Sigmoid colon (tissue), 7 donors: Measurements from ENCODE around the gene TLCD1. TPM values are rescaled to one million over a fixed set of nuclear protein-coding genes. Genes with fewer than 3 reads are reported as not detected.
A peak's percentile ranks its signal among the peaks of the same experiment; 100 is the strongest.

Experiments used
- DNase-seq: peaks from one replicate; pipeline ENCODE4 v3.0.0-alpha.2; 2019
- H3K27ac ChIP-seq, 4 donors: fragments of 200-600 bp; sonication (generic); one replicate each; pipeline ENCODE4 v1.5.1; 2016 to 2019; ENCODE audit warnings: mild to moderate bottlenecking in 1 of 4
- H3K27me3 ChIP-seq, 3 donors: fragments of 200-600 bp; sonication (generic); one replicate each; pipeline ENCODE4 v1.5.1; 2019; ENCODE audit warnings: mild to moderate bottlenecking in 1 of 3
- H3K36me3 ChIP-seq, 4 donors: fragments of 200-600 bp; sonication (generic); one replicate each; pipeline ENCODE4 v1.5.1; 2016 to 2019
- H3K4me1 ChIP-seq, 4 donors: fragments of 200-600 bp; sonication (generic); one replicate each; pipeline ENCODE4 v1.5.1; 2017 to 2019
- H3K4me3 ChIP-seq, 4 donors: fragments of 200-600 bp; sonication (generic); one replicate each; pipeline ENCODE4 v1.5.1; 2017 to 2019; ENCODE audit warnings: mild to moderate bottlenecking in 2 of 4, moderate library complexity in 1 of 4
- H3K9me3 ChIP-seq, 4 donors: fragments of 200-600 bp in 3 of 4; sonication (generic) in 3 of 4; one replicate each; pipeline versions ENCODE4 v1.5.1 to v1.6.1; 2013 to 2019
- CTCF ChIP-seq, 4 experiments: fragments of 450-650 bp in 3 of 4; fragments of 200-600 bp in 1 of 4; IDR thresholded peaks; one replicate each; pipeline ENCODE4 v1.5.1; 2016 to 2019; ENCODE audit warnings: antibody characterized with exemption in 4 of 4, mild to moderate bottlenecking in 3 of 4, moderate library complexity in 2 of 4
- EP300 ChIP-seq, 4 donors: sonication (generic); formaldehyde crosslinking; IDR thresholded peaks; one replicate each; pipeline ENCODE4 v1.6.1; 2017; ENCODE audit warnings: antibody characterized with exemption in 4 of 4
- POLR2A ChIP-seq, 2 donors: fragments of 450-650 bp; IDR thresholded peaks; one replicate each; pipeline ENCODE4 v1.6.1; 2016; ENCODE audit warnings: antibody characterized with exemption in 2 of 2, mild to moderate bottlenecking in 2 of 2, moderate library complexity in 2 of 2
- POLR2AphosphoS5 ChIP-seq, 4 donors: sonication (generic); formaldehyde crosslinking; IDR thresholded peaks; one replicate each; pipeline ENCODE4 v1.6.1; 2017; ENCODE audit warnings: antibody characterized with exemption in 4 of 4
- WGBS, 2 donors: extraction: QIAGEN DNeasy Blood & Tissue Kit; methylation state at CpG; one replicate each; pipeline ENCODE4 v1.1.7; 2013; 5-methylcytosine and 5-hydroxymethylcytosine counted together
- intact Hi-C: fragments of 100-400 bp; cut with DNase I; formaldehyde crosslinking; loops from one replicate; pipeline ENCODE4 v1.15.1; 2023
- polyA plus RNA-seq, 3 donors: library from polyadenylated mRNA; stranded (reverse); fragments of 200-250 nt; gene quantifications; one replicate each; pipeline ENCODE4 v1.2.3, GENCODE V29; 2013
- total RNA-seq, 4 donors: library from RNA; depleted of rRNA; stranded (reverse); fragments of >200 nt; gene quantifications; one replicate each; pipeline ENCODE4 v1.1.0, GENCODE V29; 2016
- donor health status: healthy with polysubstance abuse.
- donor health status: Bipolar disorder and iron deficiency.
- donor health status: healthy.

The TLCD1 gene
- total and polyA plus RNA-seq, 7 donors, result 0.66 to 14.2 (median 2.1) TPM; not detected in 2

GRCh38 chr17:28750178-28751047, 24.4 kb upstream of the TLCD1 start:
- Histone ChIP-seq H3K4me1 (peaks cover 0 to 25% (median 19%) of the 10 kb centered on the region in 4 donors), H3K36me3 (peaks cover 0 to 9% (median 4%) of the 10 kb centered on the region in 4 donors), H3K4me3 (no peak overlapping the region), H3K9me3 (no peaks in the 10 kb centered on the region), H3K27ac (no peak overlapping the region), H3K27me3 (no peaks in the 10 kb centered on the region)
- intact Hi-C loops, result loop anchor here (1.0 kb wide), 1 partner anchor 23 kb away; no protein-coding TSS in a partner anchor
- TF ChIP-seq CTCF (IDR thresholded peaks at IDR 0.05), result peak; percentile 99 to 100 (median 100)
- TF ChIP-seq POLR2AphosphoS5 (IDR thresholded peaks at IDR 0.05), result peak; percentile 30 to 52 (median 38)
- no peak for TF ChIP-seq EP300 (IDR thresholded peaks at IDR 0.05)
- TF ChIP-seq POLR2A (IDR thresholded peaks at IDR 0.05), result no peak
- DNase-seq, result peak; percentile 96
- 18 to 42% methylated on average over 20 of the region's 20 CpGs for WGBS, 2 donors

- no peaks in the 10 kb centered on the region for H3K9me3 ChIP-seq
- no peak for TF ChIP-seq CTCF (IDR thresholded peaks at IDR 0.05)
- TF ChIP-seq POLR2A (IDR thresholded peaks at IDR 0.05), result no peak
- H3K36me3 ChIP-seq, result peaks cover 0 to 9% (median 4%) of the 10 kb centered on the region in 4 donors
- peak overlapping the region in 2 of 4 donors; percentile 16 to 50 for H3K27ac ChIP-seq
- no peak overlapping the region for H3K4me3 ChIP-seq
- intact Hi-C loops, result loop anchor here (1.0 kb wide), 1 partner anchor 22 kb away; no protein-coding TSS in a partner anchor
- 34 to 63% methylated on average over 11 of the region's 11 CpGs for WGBS, 2 donors
- no peak for DNase-seq
- peaks cover 0 to 33% (median 27%) of the 10 kb centered on the region in 4 donors for H3K4me1 ChIP-seq
- H3K27me3 ChIP-seq, result no peaks in the 10 kb centered on the region
Measured at GRCh38 chr17:28749516-28750177, 23.6 kb upstream of the TLCD1 start.

GRCh38 chr17:28748852-28749515, 23.0 kb upstream of the TLCD1 start:
- H3K4me1 ChIP-seq, result peaks cover 0 to 39% (median 33%) of the 10 kb centered on the region in 4 donors
- H3K9me3 ChIP-seq, result no peaks in the 10 kb centered on the region
- TF ChIP-seq CTCF (IDR thresholded peaks at IDR 0.05) (no peak), POLR2AphosphoS5 (IDR thresholded peaks at IDR 0.05) (no peak), EP300 (IDR thresholded peaks at IDR 0.05) (no peak), POLR2A (IDR thresholded peaks at IDR 0.05) (no peak)
- 42 to 78% methylated on average over 18 of the region's 18 CpGs for WGBS, 2 donors
- H3K4me3 ChIP-seq, result no peak overlapping the region
- no peaks in the 10 kb centered on the region for H3K27me3 ChIP-seq
- H3K36me3 ChIP-seq, result peaks cover 0 to 9% (median 4%) of the 10 kb centered on the region in 4 donors
- no peak overlapping the region for H3K27ac ChIP-seq
- intact Hi-C loops, result no loop called here
- DNase-seq, result no peak

- no peaks in the 10 kb centered on the region for H3K27me3 ChIP-seq
- DNase-seq, result no peak
- TF ChIP-seq EP300 (IDR thresholded peaks at IDR 0.05) (no peak), POLR2A (IDR thresholded peaks at IDR 0.05) (no peak), POLR2AphosphoS5 (IDR thresholded peaks at IDR 0.05) (no peak), CTCF (IDR thresholded peaks at IDR 0.05) (no peak)
- peaks cover 0 to 9% (median 4%) of the 10 kb centered on the region in 4 donors for H3K36me3 ChIP-seq
- no peaks in the 10 kb centered on the region for H3K9me3 ChIP-seq
- H3K4me1 ChIP-seq, result peaks cover 0 to 44% (median 39%) of the 10 kb centered on the region in 4 donors
- H3K27ac ChIP-seq, result peak overlapping the region in 1 of 4 donors; percentile 84
- 66 to 86% methylated on average over 18 of the region's 18 CpGs for WGBS, 2 donors
- no peak overlapping the region for H3K4me3 ChIP-seq
- intact Hi-C loops, result no loop called here
Measured at GRCh38 chr17:28747801-28748750, 22.0 kb upstream of the TLCD1 start.
